Small intestine (tissue), 7 donors: ENCODE results near the gene SLC35B1. TPM values are rescaled to one million over a fixed set of nuclear protein-coding genes. Genes with fewer than 3 reads are reported as not detected.

Experiments
- DNase-seq, 2 donors: peaks; one replicate each; pipeline versions ENCODE4 v3.0.0 to v3.0.0-alpha.2; 2013
- FAIRE-seq: peaks from 2 replicates; lab custom pipeline; 2012; peaks lifted over from hg19 to GRCh38; lab: Jason Lieb, UNC
- H3K27ac ChIP-seq, 3 donors: one replicate each; pipeline ENCODE4 v1.5.1; 2013; ENCODE audit warnings: low read length in 2 of 3, mild to moderate bottlenecking in 2 of 3, control low read depth in 1 of 3, inconsistent platforms in 1 of 3, low read depth in 1 of 3, moderate library complexity in 1 of 3
- H3K27me3 ChIP-seq, 3 donors: one replicate each; pipeline ENCODE4 v1.6.1; 2013; ENCODE audit warnings: low read length in 3 of 3, inconsistent platforms in 1 of 3; ENCODE audit not compliant: control insufficient read depth in 3 of 3, insufficient read depth in 3 of 3
- H3K36me3 ChIP-seq, 3 donors: one replicate each; pipeline ENCODE4 v1.6.1; 2013; ENCODE audit warnings: low read length in 3 of 3, inconsistent platforms in 1 of 3, low read depth in 1 of 3, mild to moderate bottlenecking in 1 of 3, moderate library complexity in 1 of 3; ENCODE audit not compliant: control insufficient read depth in 3 of 3, insufficient read depth in 2 of 3
- H3K4me1 ChIP-seq, 3 donors: one replicate each; pipeline ENCODE4 v1.6.1; 2013; ENCODE audit warnings: low read length in 2 of 3, inconsistent platforms in 1 of 3, low read depth in 1 of 3, mild to moderate bottlenecking in 1 of 3, moderate library complexity in 1 of 3; ENCODE audit not compliant: control insufficient read depth in 3 of 3, insufficient read depth in 2 of 3
- H3K4me3 ChIP-seq, 3 donors: one replicate each; pipeline ENCODE4 v1.5.1; 2013; ENCODE audit warnings: low read length in 3 of 3, control low read depth in 1 of 3, inconsistent platforms in 1 of 3, low read depth in 1 of 3, mild to moderate bottlenecking in 1 of 3, moderate library complexity in 1 of 3
- H3K9me3 ChIP-seq, 2 donors: one replicate each; pipeline ENCODE4 v1.6.1; 2013; ENCODE audit warnings: low read depth in 1 of 2, low read length in 1 of 2; ENCODE audit not compliant: control insufficient read depth in 2 of 2, insufficient read depth in 1 of 2
- WGBS, 3 donors: extraction: QIAGEN DNeasy Blood & Tissue Kit; methylation state at CpG; one replicate each; pipeline ENCODE4 v1.1.7; 2013; 5-methylcytosine and 5-hydroxymethylcytosine counted together
- polyA plus RNA-seq, 4 donors: library from polyadenylated mRNA; stranded (reverse) in 3 of 4; unstranded in 1 of 4; fragments of 200-250 nt in 3 of 4; fragments of 120-200 nt in 1 of 4; gene quantifications; one replicate each; pipeline versions ENCODE4 v1.2.1 to v1.2.3, GENCODE V29; 2013
- donor health status: healthy with polysubstance abuse.
- donor health status: control.
- donor health status: control.
- donor health status: Bipolar disorder and iron deficiency.
- donor health status: healthy.

SLC35B1 gene
- polyA plus RNA-seq, 4 donors: 54.4 to 108 (median 84.0) TPM

- DNase-seq: no peak
- WGBS, 3 donors: 82 to 95% (median 88%) methylated on average over 1 of the region's 1 CpG
- Histone ChIP-seq H3K4me3 (no peak overlapping the region), H3K27me3 (no peaks in the 10 kb centered on the region), H3K4me1 (no peaks in the 10 kb centered on the region), H3K9me3 (no peaks in the 10 kb centered on the region), H3K27ac (peak overlapping the region in 2 of 3 donors; percentile 28 to 53), H3K36me3 (peaks cover 7 to 54% (median 10%) of the 10 kb centered on the region in 3 donors)
- no peak for FAIRE-seq
Observed at GRCh38 chr17:49716668-49717364, 9.1 kb upstream of the SLC35B1 start.

GRCh38 chr17:49715717-49716279 lies 8.0 kb upstream of the SLC35B1 start:
- WGBS, 3 donors: 66 to 68% (median 66%) methylated on average over 9 of the region's 9 CpGs
- Histone ChIP-seq H3K9me3 (no peaks in the 10 kb centered on the region), H3K27ac (peak overlapping the region in 2 of 3 donors; percentile 28 to 60), H3K4me3 (no peak overlapping the region), H3K4me1 (no peaks in the 10 kb centered on the region), H3K27me3 (no peaks in the 10 kb centered on the region), H3K36me3 (peaks cover 7 to 56% (median 10%) of the 10 kb centered on the region in 3 donors)
- peak in 1 of 2 donors; percentile 16 for DNase-seq
- no peak for FAIRE-seq

- Histone ChIP-seq H3K4me1 (no peaks in the 10 kb centered on the region), H3K36me3 (peaks cover 7 to 57% (median 10%) of the 10 kb centered on the region in 3 donors), H3K27me3 (no peaks in the 10 kb centered on the region), H3K27ac (peak overlapping the region in 2 of 3 donors; percentile 22 to 23), H3K4me3 (no peak overlapping the region), H3K9me3 (no peaks in the 10 kb centered on the region)
- no peak for FAIRE-seq
- DNase-seq: no peak
- WGBS, 3 donors: 68 to 74% (median 74%) methylated on average over 4 of the region's 4 CpGs
Observed at GRCh38 chr17:49715216-49715615, 7.5 kb upstream of the SLC35B1 start.

GRCh38 chr17:49708515-49709183 lies 885 bp upstream of the SLC35B1 start:
- no peaks in the 10 kb centered on the region for H3K27me3 ChIP-seq
- DNase-seq: no peak
- no peak for FAIRE-seq
- H3K4me1 ChIP-seq: peaks cover 0 to 27% (median 4%) of the 10 kb centered on the region in 3 donors
- H3K4me3 ChIP-seq: peak overlapping the region in 1 of 3 donors; percentile 31
- 58 to 60% (median 59%) methylated on average over 15 of the region's 15 CpGs for WGBS, 3 donors
- H3K9me3 ChIP-seq: no peaks in the 10 kb centered on the region
- peak overlapping the region in 1 of 3 donors; percentile 96 for H3K27ac ChIP-seq
- H3K36me3 ChIP-seq: peaks cover 7 to 38% (median 8%) of the 10 kb centered on the region in 3 donors

GRCh38 chr17:49707246-49707607 lies 537 bp downstream of the SLC35B1 start:
- FAIRE-seq (no peak), DNase-seq (peak in 1 of 2 donors; percentile 11)
- H3K27ac ChIP-seq: peak overlapping the region; percentile 75 to 96 (median 91)
- H3K4me3 ChIP-seq: peak overlapping the region; percentile 92 to 97 (median 97)
- WGBS, 3 donors: 0% methylated on average over 12 of the region's 12 CpGs
- H3K27me3 ChIP-seq: no peaks in the 10 kb centered on the region
- H3K36me3 ChIP-seq: peaks cover 9 to 42% (median 12%) of the 10 kb centered on the region in 3 donors
- no peaks in the 10 kb centered on the region for H3K9me3 ChIP-seq
- peaks cover 0 to 27% (median 4%) of the 10 kb centered on the region in 3 donors for H3K4me1 ChIP-seq

- Histone ChIP-seq H3K9me3 (no peaks in the 10 kb centered on the region), H3K4me1 (peaks cover 0 to 27% (median 4%) of the 10 kb centered on the region in 3 donors), H3K4me3 (no peak overlapping the region), H3K36me3 (peaks cover 17 to 48% (median 26%) of the 10 kb centered on the region in 3 donors), H3K27me3 (no peaks in the 10 kb centered on the region), H3K27ac (peak overlapping the region; percentile 49 to 82 (median 76))
- FAIRE-seq: no peak
- peak; percentile 21 to 91 for DNase-seq
Observed at GRCh38 chr17:49705254-49705653, 2.5 kb downstream of the SLC35B1 start.

GRCh38 chr17:49703557-49704277 lies 4.0 kb downstream of the SLC35B1 start:
- FAIRE-seq: no peak
- Histone ChIP-seq H3K36me3 (peaks cover 23 to 56% (median 28%) of the 10 kb centered on the region in 3 donors), H3K27ac (peak overlapping the region in 1 of 3 donors; percentile 49), H3K27me3 (no peaks in the 10 kb centered on the region), H3K9me3 (no peaks in the 10 kb centered on the region), H3K4me3 (no peak overlapping the region), H3K4me1 (peaks cover 0 to 27% (median 3%) of the 10 kb centered on the region in 3 donors)
- DNase-seq: peak; percentile 83 to 94
- 31 to 54% (median 38%) methylated on average over 6 of the region's 6 CpGs for WGBS, 3 donors

- peaks cover 0 to 17% (median 2%) of the 10 kb centered on the region in 3 donors for H3K4me1 ChIP-seq
- no peak overlapping the region for H3K27ac ChIP-seq
- no peaks in the 10 kb centered on the region for H3K9me3 ChIP-seq
- H3K27me3 ChIP-seq: peaks cover 0 to 3% (median 0%) of the 10 kb centered on the region in 3 donors
- WGBS, 3 donors: 79 to 90% (median 89%) methylated on average over 6 of the region's 6 CpGs
- FAIRE-seq (no peak), DNase-seq (no peak)
- peaks cover 23 to 54% (median 28%) of the 10 kb centered on the region in 3 donors for H3K36me3 ChIP-seq
- no peak overlapping the region for H3K4me3 ChIP-seq
Observed at GRCh38 chr17:49700960-49701359, 6.8 kb downstream of the SLC35B1 start.
